Uterus (tissue), 2 donors: ENCODE results near the gene ACTMAP.

Experiments used
- CTCF ChIP-seq, 4 experiments: fragments of 200-600 bp in 2 of 4; fragments of 450-650 bp in 2 of 4; sonication (generic) in 2 of 4; IDR thresholded peaks; one replicate each; pipeline ENCODE4 v1.5.1; 2016 to 2019; ENCODE audit warnings: antibody characterized with exemption in 4 of 4, mild to moderate bottlenecking in 2 of 4, moderate library complexity in 1 of 4
- POLR2A ChIP-seq, 2 donors: fragments of 450-650 bp; IDR thresholded peaks; one replicate each; pipeline ENCODE4 v1.6.1; 2016; ENCODE audit warnings: antibody characterized with exemption in 2 of 2, mild to moderate bottlenecking in 1 of 2, moderate library complexity in 1 of 2

- TF ChIP-seq CTCF (IDR thresholded peaks at IDR 0.05), result peak in 1 of 4 experiments; percentile 6
- peak; percentile 60 to 83 for TF ChIP-seq POLR2A (IDR thresholded peaks at IDR 0.05)
Measured at GRCh38 chr19:40798683-40799557, 48.6 kb upstream of the ACTMAP start, which contains the start of gene EGLN2.
